ENCODE results near the gene PSRC1. TPM values are rescaled to one million over a fixed set of nuclear protein-coding genes. Genes with fewer than 3 reads are reported as not detected.

PSRC1 gene
- total RNA-seq, 1 donor from 2014 or later = 6.9 TPM

Other genes starting within 250 kb of the PSRC1 start
- gene WDR47, start 241.0 kb downstream of the PSRC1 start, total RNA-seq = 18.3 and 25.2 TPM in 2 replicates
- gene TAF13, start 207.1 kb downstream of the PSRC1 start, total RNA-seq = 34.6 and 48.0 TPM in 2 replicates
- 10.8 and 16.9 TPM in 2 replicates for gene TMEM167B, start 192.4 kb downstream of the PSRC1 start, total RNA-seq
- gene ELAPOR1, start 169.0 kb downstream of the PSRC1 start, total RNA-seq = 0.29 and 0.41 TPM in 2 replicates
- 153 and 156 TPM in 2 replicates for gene SARS1, start 69.2 kb downstream of the PSRC1 start, total RNA-seq
- gene CELSR2, start 33.6 kb downstream of the PSRC1 start, total RNA-seq = 4.3 and 5.1 TPM in 2 replicates
- not detected in 2 replicates for gene MYBPHL, start 23.9 kb upstream of the PSRC1 start, total RNA-seq
- 31.4 and 55.9 TPM in 2 replicates for gene SORT1, start 114.8 kb upstream of the PSRC1 start, total RNA-seq
- 58.8 TPM in 2 replicates for gene PSMA5, start 143.3 kb upstream of the PSRC1 start, total RNA-seq
- gene SYPL2, start 183.4 kb upstream of the PSRC1 start, total RNA-seq = not detected in 2 replicates
- 2.3 and 4.3 TPM in 2 replicates for gene ATXN7L2, start 200.8 kb upstream of the PSRC1 start, total RNA-seq
- gene CYB561D1, start 210.9 kb upstream of the PSRC1 start, total RNA-seq = 6.2 and 6.7 TPM in 2 replicates
- gene AMIGO1, start 226.6 kb upstream of the PSRC1 start, total RNA-seq = 0.64 and 0.68 TPM in 2 replicates